ENCODE data around the gene SPATA9.
A peak's percentile ranks its signal among the peaks of the same experiment; 100 is the strongest.
"Not testable (repeated sequence)": the region's sequence is repeated elsewhere in the genome, so short reads cannot be mapped to it uniquely, and the experiment has no call there.

The SPATA9 gene

GRCh38 chr5:95717439-95717838 is 34.6 kb upstream of the SPATA9 start:
- no peak for FAIRE-seq
- no peak for DNase-seq (ENCODE audit: low spot score)

- FAIRE-seq = no peak
- DNase-seq (ENCODE audit: low spot score) = peak; percentile 42
Measured at GRCh38 chr5:95715799-95716461, 33.1 kb upstream of the SPATA9 start.

- no peak for DNase-seq (ENCODE audit: low spot score)
- no peak for FAIRE-seq
Measured at GRCh38 chr5:95713960-95714710, 31.3 kb upstream of the SPATA9 start.

- DNase-seq (ENCODE audit: low spot score); FAIRE-seq: not testable (repeated sequence)
Measured at GRCh38 chr5:95713246-95713645, 30.5 kb upstream of the SPATA9 start.

GRCh38 chr5:95712347-95712958 is 29.7 kb upstream of the SPATA9 start:
- DNase-seq (ENCODE audit: low spot score) = peak; percentile 91
- no peak for FAIRE-seq

- DNase-seq (ENCODE audit: low spot score) = no peak
- FAIRE-seq = no peak
Measured at GRCh38 chr5:95711501-95712346, 28.9 kb upstream of the SPATA9 start.

GRCh38 chr5:95710651-95711500 is 28.1 kb upstream of the SPATA9 start:
- not testable (repeated sequence) for FAIRE-seq
- DNase-seq (ENCODE audit: low spot score) = peak; percentile 23

- no peak for DNase-seq (ENCODE audit: low spot score)
- FAIRE-seq = no peak
Measured at GRCh38 chr5:95709967-95710650, 27.3 kb upstream of the SPATA9 start.

GRCh38 chr5:95708876-95709275 is 26.1 kb upstream of the SPATA9 start:
- DNase-seq (ENCODE audit: low spot score) (no peak), FAIRE-seq (no peak)

- not testable (repeated sequence) for FAIRE-seq; DNase-seq (ENCODE audit: low spot score)
Measured at GRCh38 chr5:95707534-95708188, 24.9 kb upstream of the SPATA9 start.

GRCh38 chr5:95707055-95707454 is 24.3 kb upstream of the SPATA9 start:
- FAIRE-seq (no peak), DNase-seq (ENCODE audit: low spot score) (no peak)

GRCh38 chr5:95706196-95706595 is 23.4 kb upstream of the SPATA9 start:
- FAIRE-seq = not testable (repeated sequence)

GRCh38 chr5:95704150-95704549 is 21.4 kb upstream of the SPATA9 start:
- no peak for DNase-seq (ENCODE audit: low spot score)
- no peak for FAIRE-seq

More at GRCh38 chr5:95706196-95706595, 23.4 kb upstream of the SPATA9 start:
- not testable (repeated sequence) for DNase-seq (ENCODE audit: low spot score)

GRCh38 chr5:95701074-95701473 is 18.3 kb upstream of the SPATA9 start:
- no peak for FAIRE-seq

GRCh38 chr5:95699337-95699736 is 16.5 kb upstream of the SPATA9 start:
- FAIRE-seq (no peak), DNase-seq (ENCODE audit: low spot score) (no peak)

More at GRCh38 chr5:95701074-95701473, 18.3 kb upstream of the SPATA9 start:
- DNase-seq (ENCODE audit: low spot score) = no peak

- FAIRE-seq (no peak), DNase-seq (ENCODE audit: low spot score) (no peak)
Measured at GRCh38 chr5:95697781-95698681, 15.2 kb upstream of the SPATA9 start.

GRCh38 chr5:95690333-95690732 is 7.5 kb upstream of the SPATA9 start:
- FAIRE-seq (no peak), DNase-seq (ENCODE audit: low spot score) (no peak)

GRCh38 chr5:95689680-95690079 is 6.9 kb upstream of the SPATA9 start:
- no peak for DNase-seq (ENCODE audit: low spot score)
- no peak for FAIRE-seq
